Neutrophil (primary cell): Measurements from ENCODE around the gene EGFR.

Source experiments
- H3K27ac ChIP-seq: fragments of 200-600 bp; sonication (generic); 2 replicates; pipeline ENCODE4 v1.5.1; 2016; ENCODE audit warnings: mild to moderate bottlenecking, moderate library complexity
- H3K27me3 ChIP-seq: fragments of 200-600 bp; sonication (generic); 2 replicates; pipeline ENCODE4 v1.6.0; 2016; ENCODE audit warnings: mild to moderate bottlenecking
- H3K36me3 ChIP-seq: fragments of 200-600 bp; sonication (generic); 2 replicates; pipeline ENCODE4 v1.5.1; 2017
- H3K4me1 ChIP-seq, 2 experiments: fragments of 200-600 bp in 1 of 2; sonication (generic) in 1 of 2; 1 replicate in 1 of 2; 2 replicates in 1 of 2; pipeline versions ENCODE4 v1.5.1 to v1.6.1; 2013 to 2016; ENCODE audit warnings: low read depth in 1 of 2, low read length in 1 of 2, mild to moderate bottlenecking in 1 of 2, moderate library complexity in 1 of 2; ENCODE audit not compliant: control insufficient read depth in 1 of 2, insufficient read depth in 1 of 2
- H3K4me3 ChIP-seq, 2 experiments: fragments of 200-600 bp in 1 of 2; sonication (generic) in 1 of 2; 1 replicate in 1 of 2; 2 replicates in 1 of 2; pipeline ENCODE4 v1.5.1; 2013 to 2016; ENCODE audit warnings: low read depth in 1 of 2, low read length in 1 of 2, mild to moderate bottlenecking in 1 of 2, moderate library complexity in 1 of 2
- H3K9me3 ChIP-seq: fragments of 200-600 bp; sonication (generic); 2 replicates; pipeline ENCODE4 v1.5.1; 2016
- CTCF ChIP-seq: fragments of 200-600 bp; sonication (generic); IDR thresholded peaks from 2 replicates; pipeline ENCODE4 v1.5.1; 2016; ENCODE audit warnings: antibody characterized with exemption

Gene EGFR

DNA sequence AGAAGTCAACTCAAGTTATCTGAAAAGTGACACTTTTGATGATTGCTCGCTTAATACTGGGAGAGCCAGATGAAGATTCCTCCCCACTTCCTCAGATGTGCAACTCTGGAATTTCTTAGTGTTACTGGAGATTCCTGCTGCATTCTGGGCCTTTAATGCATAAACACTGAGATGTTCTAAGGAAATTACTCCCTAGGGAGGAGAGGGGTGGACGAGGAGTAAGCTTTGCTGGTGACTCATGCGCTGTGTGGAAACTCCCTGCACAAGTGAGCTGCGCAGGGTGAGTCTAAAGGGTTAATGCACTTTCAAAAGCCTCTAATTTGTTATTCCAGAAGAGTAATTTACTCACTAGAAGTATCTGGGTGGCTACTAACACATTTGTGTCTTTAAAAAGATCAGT is 46.3 kb downstream of the EGFR start:
- H3K27ac ChIP-seq = no peak overlapping the region
- H3K4me3 ChIP-seq = no peak overlapping the region
- H3K36me3 ChIP-seq = no peaks in the 10 kb centered on the region
- no peak for TF ChIP-seq CTCF
- H3K27me3 ChIP-seq = no peaks in the 10 kb centered on the region
- no peaks in the 10 kb centered on the region for H3K9me3 ChIP-seq
- H3K4me1 ChIP-seq = no peaks in the 10 kb centered on the region

DNA sequence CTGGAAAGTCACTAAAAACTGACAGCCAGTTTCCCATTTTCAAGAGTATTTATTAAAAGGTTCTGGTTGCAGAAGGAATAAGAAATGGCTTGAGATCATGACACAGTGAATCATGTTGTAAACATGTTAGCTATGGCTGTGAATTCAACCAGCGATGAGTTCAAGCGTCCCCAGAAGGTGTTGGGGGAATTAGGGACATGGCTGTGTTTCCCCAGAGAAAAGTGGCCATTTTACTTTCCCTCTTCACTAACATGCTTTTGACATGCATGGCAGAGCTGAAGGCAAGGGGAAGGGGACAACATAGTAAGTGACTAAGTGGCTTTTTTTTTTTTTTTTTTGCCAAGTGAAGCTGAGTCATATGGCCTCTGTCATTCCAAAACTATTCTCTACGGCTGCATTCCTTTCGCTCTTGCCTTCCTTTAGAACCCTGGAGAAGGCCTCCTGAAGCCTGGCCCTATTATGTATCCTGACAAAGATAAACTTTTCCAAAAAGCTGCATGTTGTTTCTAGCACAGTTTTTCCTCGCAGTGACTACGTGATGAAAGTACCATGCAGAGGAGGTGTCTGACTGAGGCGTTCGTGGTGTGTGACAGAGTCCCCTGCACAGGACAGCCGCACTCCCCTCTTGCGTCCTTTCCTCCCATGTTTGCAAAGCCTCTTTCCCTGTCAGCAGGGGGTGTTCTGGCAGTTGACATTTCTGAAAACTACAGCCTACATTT is 46.9 kb downstream of the EGFR start:
- no peaks in the 10 kb centered on the region for H3K9me3 ChIP-seq
- no peaks in the 10 kb centered on the region for H3K27me3 ChIP-seq
- TF ChIP-seq CTCF = no peak
- H3K36me3 ChIP-seq = no peaks in the 10 kb centered on the region
- H3K27ac ChIP-seq = no peak overlapping the region
- no peaks in the 10 kb centered on the region for H3K4me1 ChIP-seq
- no peak overlapping the region for H3K4me3 ChIP-seq

- no peak overlapping the region for H3K4me3 ChIP-seq
- no peaks in the 10 kb centered on the region for H3K4me1 ChIP-seq
Measured at GRCh38 chr7:55066524-55066923, 47.7 kb downstream of the EGFR start.

GRCh38 chr7:55066938-55067337 is 48.1 kb downstream of the EGFR start:
- Histone ChIP-seq H3K27ac (no peak overlapping the region), H3K4me3 (no peak overlapping the region), H3K4me1 (no peaks in the 10 kb centered on the region), H3K36me3 (no peaks in the 10 kb centered on the region), H3K27me3 (no peaks in the 10 kb centered on the region), H3K9me3 (no peaks in the 10 kb centered on the region)
- TF ChIP-seq CTCF = no peak

More at GRCh38 chr7:55066524-55066923, 47.7 kb downstream of the EGFR start:
- Histone ChIP-seq H3K27me3 (no peaks in the 10 kb centered on the region), H3K9me3 (no peaks in the 10 kb centered on the region), H3K36me3 (no peaks in the 10 kb centered on the region), H3K27ac (no peak overlapping the region)
- TF ChIP-seq CTCF = no peak

DNA sequence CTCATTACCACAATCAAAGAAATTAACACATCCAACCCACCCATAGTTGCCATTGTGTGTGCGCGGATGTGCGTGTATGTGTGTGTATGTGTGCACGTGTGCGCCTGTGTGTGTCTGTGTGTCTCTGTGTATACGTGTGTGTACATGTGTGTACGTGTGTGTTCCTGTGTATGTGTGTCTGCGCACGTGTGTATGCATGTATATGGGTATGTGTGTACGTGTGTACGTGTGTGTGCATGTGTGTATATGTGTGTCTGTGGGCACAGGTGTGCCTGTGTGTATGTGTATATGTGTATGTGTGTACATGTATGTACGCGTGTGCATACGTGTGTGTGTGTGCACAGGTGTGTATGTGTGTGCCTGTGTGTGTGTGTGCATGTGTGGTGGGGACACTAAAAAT is 48.9 kb downstream of the EGFR start:
- TF ChIP-seq CTCF = no peak
- H3K4me3 ChIP-seq = no peak overlapping the region
- H3K9me3 ChIP-seq = no peaks in the 10 kb centered on the region
- no peaks in the 10 kb centered on the region for H3K36me3 ChIP-seq
- no peak overlapping the region for H3K27ac ChIP-seq
- no peaks in the 10 kb centered on the region for H3K27me3 ChIP-seq
- no peaks in the 10 kb centered on the region for H3K4me1 ChIP-seq
